Neural cell (in vitro differentiated cells): Measurements from ENCODE around the gene IL12RB1. TPM values are rescaled to one million over a fixed set of nuclear protein-coding genes. Genes with fewer than 3 reads are reported as not detected.

ENCODE experiments used
- H2AFZ ChIP-seq: fragments of 200-600, 300-800 bp; sonication (generic), shearing (Covaris generic); 2 replicates; pipeline ENCODE4 v1.6.0; 2014; ENCODE audit warnings: low read depth, mild to moderate bottlenecking, antibody characterized with exemption, low read length, moderate library complexity
- H3F3A ChIP-seq: fragments of 200-600 bp; shearing (Covaris generic); 2 replicates; pipeline ENCODE4 v1.6.1; 2016; ENCODE audit warnings: mild to moderate bottlenecking, moderate library complexity, mixed read lengths, antibody characterized with exemption, low read length; ENCODE audit not compliant: insufficient read depth, poor library complexity, severe bottlenecking
- H3K27ac ChIP-seq: fragments of 200-600, 300-800 bp; sonication (generic), shearing (Covaris generic); 2 replicates; pipeline ENCODE4 v1.5.1; 2014; ENCODE audit warnings: mild to moderate bottlenecking, low read length, moderate library complexity
- H3K27me3 ChIP-seq: fragments of 300-800, 200-600 bp; sonication (generic), shearing (Covaris generic); 2 replicates; pipeline ENCODE4 v1.6.0; 2014; ENCODE audit warnings: mild to moderate bottlenecking, low read depth, low read length, moderate library complexity; ENCODE audit not compliant: insufficient read depth
- H3K36me3 ChIP-seq: fragments of 300-800, 200-600 bp; sonication (generic), shearing (Covaris generic); 2 replicates; pipeline ENCODE4 v1.5.1; 2014; ENCODE audit warnings: mild to moderate bottlenecking, antibody characterized with exemption, low read length, moderate library complexity; ENCODE audit not compliant: insufficient read depth
- H3K4me2 ChIP-seq: fragments of 300-800, 200-600 bp; sonication (generic), shearing (Covaris generic); 2 replicates; pipeline ENCODE4 v1.6.0; 2014; ENCODE audit warnings: mild to moderate bottlenecking, low read length
- H3K4me3 ChIP-seq: fragments of 300-800, 200-600 bp; sonication (generic), shearing (Covaris generic); 2 replicates; pipeline ENCODE4 v1.5.1; 2014; ENCODE audit warnings: mild to moderate bottlenecking, low read length, moderate library complexity
- H3K79me2 ChIP-seq: fragments of 200-600 bp; shearing (Covaris generic); replicated peaks from 2 replicates; pipeline ENCODE4 v1.6.0; 2014; ENCODE audit warnings: mild to moderate bottlenecking, low read length, moderate library complexity; ENCODE audit not compliant: insufficient read depth
- H3K9ac ChIP-seq: fragments of 300-800, 200-600 bp; sonication (generic), shearing (Covaris generic); 2 replicates; pipeline ENCODE4 v1.6.1; 2016; ENCODE audit warnings: mild to moderate bottlenecking, low read length, mixed read lengths
- H3K9me2 ChIP-seq: fragments of 200-600 bp; shearing (Covaris generic); 2 replicates; pipeline ENCODE4 v1.6.1; 2016; ENCODE audit warnings: mild to moderate bottlenecking, low read length, mixed read lengths; ENCODE audit not compliant: insufficient read depth
- H3K9me3 ChIP-seq: fragments of 200-600, 300-800 bp; sonication (generic), shearing (Covaris generic); 2 replicates; pipeline ENCODE4 v1.6.1; 2016; ENCODE audit warnings: mild to moderate bottlenecking, mixed run types, low read length, moderate library complexity, mixed read lengths
- H4K20me1 ChIP-seq: fragments of 200-600 bp; shearing (Covaris generic); 2 replicates; pipeline ENCODE4 v1.6.1; 2016; ENCODE audit warnings: mild to moderate bottlenecking, mixed run types; ENCODE audit not compliant: insufficient read depth
- CTCF ChIP-seq: fragments of 450-650 bp; IDR thresholded peaks from 2 replicates; pipeline ENCODE4 v1.5.1; 2014; ENCODE audit warnings: antibody characterized with exemption, mild to moderate bottlenecking, moderate library complexity; ENCODE audit not compliant: poor library complexity, severe bottlenecking
- EP300 ChIP-seq: fragments of 450-650 bp; conservative IDR thresholded peaks from 2 replicates; pipeline ENCODE4 v1.6.1; 2014; ENCODE audit warnings: antibody characterized with exemption, mild to moderate bottlenecking, moderate library complexity; ENCODE audit not compliant: poor library complexity, severe bottlenecking
- EZH2 ChIP-seq: fragments of 200-600, 300-800 bp; shearing (Covaris generic), sonication (generic); IDR thresholded peaks from 2 replicates; pipeline ENCODE4 v1.6.1; 2014; ENCODE audit warnings: antibody characterized with exemption, low read length, borderline replicate concordance, mild to moderate bottlenecking; ENCODE audit not compliant: insufficient read depth, poor library complexity, severe bottlenecking
- MXI1 ChIP-seq: fragments of 450-650 bp; conservative IDR thresholded peaks from 2 replicates; pipeline ENCODE4 v1.6.1; 2014; ENCODE audit warnings: antibody characterized with exemption, mild to moderate bottlenecking; ENCODE audit not compliant: poor library complexity, severe bottlenecking
- POLR2AphosphoS5 ChIP-seq: IDR thresholded peaks from 2 replicates; pipeline ENCODE4 v1.6.1; 2012
- RAD21 ChIP-seq: fragments of 450-650 bp; conservative IDR thresholded peaks from 2 replicates; pipeline ENCODE4 v1.6.1; 2014; ENCODE audit warnings: antibody characterized with exemption, mild to moderate bottlenecking, moderate library complexity
- REST ChIP-seq: IDR thresholded peaks from 2 replicates; pipeline ENCODE4 v1.6.1; 2012; ENCODE audit warnings: borderline replicate concordance
- SMC3 ChIP-seq: fragments of 450-650 bp; conservative IDR thresholded peaks from 2 replicates; pipeline ENCODE4 v1.6.1; 2014; ENCODE audit warnings: antibody characterized with exemption, mild to moderate bottlenecking, moderate library complexity; ENCODE audit not compliant: poor library complexity
- TAF1 ChIP-seq: IDR thresholded peaks from 2 replicates; pipeline ENCODE4 v1.6.1; 2012; ENCODE audit warnings: low read depth
- polyA minus RNA-seq: library from RNA; depleted of rRNA, polyadenylated mRNA; stranded (reverse); fragments of >200 nt; gene quantifications from 2 replicates; pipeline ENCODE4 v1.2.3, GENCODE V29; 2014
- polyA plus RNA-seq: library from polyadenylated mRNA; depleted of rRNA; stranded (reverse); fragments of >200 nt; gene quantifications from 2 replicates; pipeline ENCODE4 v1.2.3, GENCODE V29; 2014

Gene IL12RB1
- polyA plus RNA-seq, result not detected in 2 replicates
- polyA minus RNA-seq, result not detected in 2 replicates

GRCh38 chr19:18086590-18087138 is at the start of gene IL12RB1:
TSS of gene IL12RB1 (minus strand) at chr19:18086934. CDS start at chr19:18086823, 111 bp downstream.
- no peaks in the 10 kb centered on the region for H4K20me1 ChIP-seq
- TF ChIP-seq EP300 (no peak), TAF1 (no peak), POLR2AphosphoS5 (no peak), CTCF (no peak), RAD21 (no peak), MXI1 (no peak), SMC3 (no peak), EZH2 (no peak)
- H3K9ac ChIP-seq, result no peak within 1 kb of the TSS
- no peak within 1 kb of the TSS for H2AFZ ChIP-seq
- H3K4me3 ChIP-seq, result no peak within 1 kb of the TSS
- H3K36me3 ChIP-seq, result no peaks in the 10 kb centered on the region
- no peak within 1 kb of the TSS for H3K27ac ChIP-seq
- H3K9me3 ChIP-seq, result no peaks in the 10 kb centered on the region
- H3K79me2 ChIP-seq, result no peaks in the 10 kb centered on the region
- H3K4me2 ChIP-seq, result no peak within 1 kb of the TSS
- H3F3A ChIP-seq, result no peaks in the 10 kb centered on the region
- H3K27me3 ChIP-seq, result no peaks in the 10 kb centered on the region
- no peaks in the 10 kb centered on the region for H3K9me2 ChIP-seq

- TF ChIP-seq MXI1, result no peak
- no peak for TF ChIP-seq RAD21
- no peak for TF ChIP-seq CTCF
- no peak for TF ChIP-seq SMC3
- no peak for TF ChIP-seq EZH2
- TF ChIP-seq TAF1, result no peak
- no peak for TF ChIP-seq POLR2AphosphoS5
- no peak for TF ChIP-seq EP300
- no peak for TF ChIP-seq REST
- Histone ChIP-seq H3K27me3 (no peaks in the 10 kb centered on the region), H3K27ac (no peak overlapping the region), H3K36me3 (no peaks in the 10 kb centered on the region), H3F3A (no peaks in the 10 kb centered on the region), H3K4me2 (no peak overlapping the region), H3K9ac (no peak overlapping the region), H3K79me2 (no peaks in the 10 kb centered on the region), H4K20me1 (no peaks in the 10 kb centered on the region), H3K4me3 (no peak overlapping the region), H3K9me2 (no peaks in the 10 kb centered on the region), H3K9me3 (no peaks in the 10 kb centered on the region), H2AFZ (no peak overlapping the region)
Observed at GRCh38 chr19:18135712-18136584, 49.2 kb upstream of the IL12RB1 start.
